HG02885 (cell line): ENCODE measurements around the gene PRR19.

Experiments used
- ATAC-seq: cut with Tn5 transposase; IDR thresholded peaks from one replicate; pipeline ENCODE4 v1.9.1; 2021; ENCODE audit warnings: mild to moderate bottlenecking; ENCODE audit not compliant: unreplicated experiment, poor library complexity

PRR19 gene

DNA sequence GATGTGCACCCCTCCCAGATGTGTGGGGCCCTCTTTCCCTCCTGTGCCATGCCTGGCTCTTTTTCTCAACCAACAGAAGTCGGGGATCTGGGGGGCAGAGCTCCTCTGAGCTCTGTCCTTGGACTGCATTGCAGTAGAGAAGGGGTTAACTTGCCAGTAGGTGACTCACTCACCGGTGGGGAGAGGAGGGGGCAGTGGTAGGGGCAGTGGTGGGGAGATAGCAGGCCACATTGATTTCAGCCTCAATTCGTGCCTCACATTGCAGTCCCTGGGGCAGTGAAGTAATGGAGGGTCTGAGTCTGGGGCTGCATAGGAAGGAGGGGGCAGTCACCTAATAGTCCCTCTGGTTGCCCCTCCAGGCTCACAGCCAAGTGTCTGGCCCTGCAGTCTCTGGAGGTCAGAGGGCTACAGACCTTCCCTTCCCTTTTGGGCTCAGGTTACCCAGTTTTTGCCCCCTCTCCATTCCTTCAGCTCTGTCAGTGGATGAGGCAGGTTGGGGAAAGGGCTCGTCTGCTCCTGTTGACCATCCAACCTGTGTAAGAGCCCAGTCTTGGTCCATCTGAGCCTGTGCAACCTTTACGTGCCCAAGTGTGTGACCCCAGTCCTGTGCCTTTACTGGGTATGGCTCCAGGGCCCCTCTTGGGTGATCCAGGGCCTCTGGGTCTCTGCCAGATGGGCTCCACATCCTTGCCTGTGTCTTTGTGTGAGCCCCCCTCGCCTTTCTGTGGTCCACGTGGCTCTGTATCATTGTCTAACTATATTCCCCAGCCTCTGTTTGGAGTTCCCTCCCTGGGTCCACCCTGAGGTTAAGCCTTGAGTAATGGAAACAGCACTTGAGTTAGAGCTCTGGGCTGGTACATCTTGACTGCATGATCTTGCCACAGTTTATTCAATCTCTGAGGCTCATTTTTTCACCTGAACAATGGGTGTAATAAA, 19.8 kb upstream of the PRR19 start:
- no peak for ATAC-seq

DNA sequence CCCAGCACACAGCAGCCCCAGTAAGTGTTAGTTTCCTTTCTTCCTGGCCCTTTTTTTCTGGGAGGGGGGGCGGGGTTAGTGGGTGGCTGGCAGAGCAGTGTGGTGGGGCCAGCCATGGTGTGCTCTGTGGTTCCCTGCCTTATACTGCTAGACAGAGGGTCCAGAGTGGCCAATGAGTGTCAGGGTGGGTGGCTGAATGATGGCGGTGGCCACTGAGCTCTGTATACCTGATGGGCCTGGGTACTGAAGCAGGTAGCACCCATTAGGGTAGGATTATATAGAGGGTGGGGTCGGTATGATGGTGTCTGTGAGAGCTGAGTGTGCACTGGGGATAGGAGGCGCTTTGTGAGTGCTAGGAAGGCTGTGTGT, 19.1 kb upstream of the PRR19 start:
- ATAC-seq: no peak

DNA sequence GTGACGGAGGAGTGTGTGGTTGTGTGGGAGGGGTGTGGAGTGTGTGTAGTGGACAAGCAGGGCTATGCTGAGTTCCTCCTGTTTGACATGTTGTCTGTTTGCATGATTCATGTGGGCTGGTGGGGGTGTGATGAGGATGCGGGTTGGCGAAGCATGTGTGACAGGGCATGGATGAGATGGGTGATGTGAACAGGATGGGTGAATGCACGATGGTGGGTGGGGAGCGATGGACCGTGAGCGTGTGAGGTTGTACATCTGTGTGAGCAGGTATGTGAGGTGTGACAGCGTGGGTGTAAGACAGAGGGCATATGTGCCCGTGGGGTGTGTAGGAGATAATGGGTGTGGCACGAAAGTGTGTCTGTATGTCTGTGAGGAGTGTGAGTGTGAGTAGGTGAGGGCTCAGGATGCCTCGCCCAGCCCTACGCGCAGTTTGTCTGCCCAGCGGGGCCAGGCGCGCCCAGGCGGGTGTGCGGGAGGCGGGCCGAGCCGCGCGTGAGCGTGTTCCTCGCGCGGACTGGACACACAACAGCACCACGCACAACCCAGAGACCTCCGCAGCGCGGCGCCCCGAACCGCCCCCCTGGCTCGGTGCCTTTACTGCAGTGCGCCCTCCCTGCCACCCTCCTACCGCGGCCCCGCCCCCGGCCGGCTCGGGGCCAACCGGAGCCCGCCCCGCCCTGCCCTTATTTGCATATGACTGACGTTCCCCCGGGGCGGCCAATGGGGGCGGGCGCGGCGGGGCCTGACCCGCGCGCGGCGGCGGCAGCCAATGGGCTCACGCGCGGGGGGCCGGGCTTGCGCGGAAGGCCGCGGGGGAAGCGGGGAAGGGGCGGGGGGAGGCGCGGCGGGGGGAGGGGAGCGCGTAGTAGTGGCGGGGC, 18.5 kb upstream of the PRR19 start:
- ATAC-seq: peak; percentile 55

DNA sequence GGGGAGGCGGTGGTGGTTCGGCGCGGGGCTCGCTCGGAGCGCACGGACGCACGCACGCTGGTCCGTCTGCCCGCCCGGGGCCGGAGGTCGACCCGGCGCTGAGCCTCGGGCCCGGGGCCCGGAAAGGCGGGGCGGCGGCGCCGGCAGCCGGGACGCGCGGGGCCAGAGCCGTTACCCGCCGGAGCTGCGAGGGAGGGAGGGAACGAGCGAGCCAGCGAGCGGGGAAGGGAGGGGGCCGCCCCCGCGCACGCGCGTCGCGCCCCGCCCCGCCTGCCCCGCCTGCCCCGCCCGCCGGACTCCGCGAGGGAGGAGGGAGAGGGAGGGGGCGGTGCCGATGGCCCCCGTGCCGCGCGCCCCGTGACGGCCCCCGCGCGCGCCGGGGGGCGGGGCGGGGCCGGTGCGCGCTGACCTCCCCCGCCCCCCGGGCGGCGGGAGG, 17.8 kb upstream of the PRR19 start:
- peak; percentile 42 for ATAC-seq

DNA sequence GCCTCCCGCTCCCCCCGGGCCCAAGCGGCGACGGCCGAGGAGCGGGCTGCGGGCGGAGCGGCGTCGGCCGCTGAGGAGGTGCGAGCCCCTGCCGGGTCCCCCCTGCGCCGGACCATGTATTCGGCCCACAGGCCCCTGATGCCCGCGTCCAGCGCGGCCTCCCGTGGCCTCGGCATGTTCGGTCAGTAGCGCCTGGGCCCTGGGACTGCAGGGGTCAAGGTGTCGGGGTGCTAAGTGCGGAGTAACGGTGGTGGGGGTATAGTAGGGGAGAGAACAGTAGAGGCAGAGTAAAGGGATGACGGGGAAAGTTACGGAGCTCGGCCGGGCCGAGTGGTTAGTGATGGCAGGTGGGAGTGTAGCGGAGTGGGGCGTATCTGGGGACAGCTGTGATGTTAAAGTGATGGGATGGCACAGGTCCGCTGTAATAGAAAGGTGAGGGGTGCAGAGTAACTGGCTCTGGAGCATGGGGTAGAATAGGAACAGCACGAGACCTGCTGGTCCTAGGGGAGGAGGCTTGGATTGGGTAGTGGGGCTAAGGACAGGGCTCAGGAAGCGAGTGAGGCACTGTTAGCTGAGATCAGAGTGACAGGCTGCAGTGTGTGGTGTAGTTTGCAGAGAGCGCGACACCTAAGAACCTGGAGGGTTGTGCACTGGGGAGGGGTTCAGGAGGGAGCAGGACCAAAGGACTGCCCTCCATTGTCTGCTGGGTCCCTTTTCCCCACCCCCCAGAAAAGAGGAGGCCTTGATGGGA, 17.2 kb upstream of the PRR19 start:
- no peak for ATAC-seq

DNA sequence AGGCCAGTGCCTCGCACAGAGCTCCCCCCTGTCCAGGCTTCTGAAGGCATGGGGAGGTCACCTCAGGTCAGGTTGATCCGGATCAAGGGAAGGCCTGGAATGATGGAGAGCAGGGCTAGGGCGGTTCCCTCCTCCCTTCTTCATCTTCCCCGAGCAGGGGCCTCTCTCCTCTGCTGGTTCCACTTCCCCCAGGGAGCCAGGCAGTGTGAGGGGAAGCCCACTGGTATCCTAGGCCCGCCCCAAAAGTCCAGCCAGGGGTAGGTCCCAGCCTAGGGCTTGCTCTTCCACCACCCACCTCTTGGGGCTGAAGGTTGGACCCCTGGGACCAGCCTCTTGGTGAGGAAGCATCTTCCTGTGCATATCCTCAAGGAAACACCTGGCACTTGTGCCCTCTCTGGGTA, 16.4 kb upstream of the PRR19 start:
- ATAC-seq: no peak

DNA sequence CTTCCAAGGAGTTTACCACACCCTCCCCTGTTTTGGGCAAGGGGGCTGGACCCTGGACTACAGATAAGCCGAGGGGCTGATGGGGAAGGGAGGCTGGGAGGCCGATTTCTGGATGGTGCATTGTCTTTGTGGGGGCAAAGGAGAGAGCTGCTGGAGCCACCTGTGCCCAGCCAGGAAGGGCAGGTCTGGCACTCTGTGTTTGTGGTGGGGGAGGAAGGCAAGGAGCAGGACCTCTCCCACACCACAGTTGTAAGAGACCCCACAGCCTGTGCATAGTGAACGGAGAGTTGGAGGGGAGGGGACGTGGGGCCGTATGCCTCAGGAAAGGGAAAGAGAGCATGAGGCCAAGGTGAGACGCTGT, 16.0 kb upstream of the PRR19 start:
- no peak for ATAC-seq

DNA sequence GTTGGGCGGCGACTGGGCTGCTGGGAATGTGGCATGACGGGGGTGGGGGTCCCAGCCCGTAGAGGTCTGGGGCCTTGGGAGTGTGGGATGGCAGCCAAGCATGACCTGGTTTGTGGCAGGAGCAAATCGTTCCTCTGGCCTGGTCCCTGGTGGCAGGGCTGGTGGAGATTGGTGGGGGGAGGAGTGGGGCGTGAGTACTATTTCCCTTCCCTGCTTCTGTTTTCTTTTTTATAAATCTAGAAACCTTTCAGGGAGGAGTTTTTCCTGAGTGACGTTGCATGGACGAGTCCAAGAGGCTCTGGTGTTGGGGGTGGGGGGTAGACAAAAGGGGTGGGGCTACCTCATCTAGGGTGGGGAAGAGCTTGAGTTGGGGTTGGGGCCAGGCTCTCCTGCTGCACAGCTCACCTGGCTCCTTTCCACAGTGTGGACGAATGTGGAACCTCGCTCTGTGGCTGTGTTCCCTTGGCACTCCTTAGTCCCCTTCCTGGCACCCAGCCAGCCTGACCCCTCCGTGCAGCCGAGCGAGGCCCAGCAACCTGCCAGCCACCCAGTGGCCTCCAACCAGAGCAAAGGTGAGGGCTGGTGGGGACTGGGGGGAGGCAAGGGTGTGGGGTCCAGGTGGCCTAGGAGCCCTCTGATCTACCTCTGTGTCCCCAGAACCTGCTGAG, 15.4 kb upstream of the PRR19 start:
- no peak for ATAC-seq

DNA sequence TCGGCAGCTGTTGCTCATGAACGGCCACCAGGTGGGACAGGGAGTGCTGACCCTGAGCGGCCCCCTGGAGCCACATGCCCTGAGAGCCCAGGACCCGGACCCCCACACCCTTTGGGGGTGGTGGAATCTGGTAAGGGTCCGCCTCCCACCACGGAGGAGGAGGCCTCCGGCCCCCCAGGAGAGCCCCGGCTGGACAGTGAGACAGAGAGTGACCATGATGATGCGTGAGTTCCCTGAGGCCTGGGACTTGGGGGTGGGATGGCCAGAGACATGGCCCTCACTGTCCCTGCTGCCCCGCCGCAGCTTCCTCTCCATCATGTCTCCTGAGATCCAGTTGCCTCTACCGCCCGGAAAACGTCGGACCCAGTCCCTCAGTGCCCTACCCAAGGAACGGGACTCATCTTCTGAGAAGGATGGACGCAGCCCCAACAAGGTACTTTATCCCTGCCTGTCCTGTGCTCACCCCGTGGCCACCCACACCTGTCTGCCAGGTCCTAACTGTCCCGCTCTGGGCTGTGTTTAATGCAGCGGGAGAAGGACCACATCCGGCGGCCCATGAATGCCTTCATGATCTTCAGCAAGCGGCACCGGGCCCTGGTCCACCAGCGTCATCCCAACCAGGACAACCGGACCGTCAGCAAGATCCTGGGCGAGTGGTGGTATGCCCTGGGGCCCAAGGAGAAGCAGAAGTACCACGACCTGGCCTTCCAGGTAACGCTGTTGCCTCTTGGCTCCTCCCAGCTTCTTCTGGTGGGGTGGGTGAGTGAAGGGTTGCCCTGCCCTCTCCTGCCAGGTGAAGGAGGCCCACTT, 14.7 kb upstream of the PRR19 start:
- no peak for ATAC-seq

DNA sequence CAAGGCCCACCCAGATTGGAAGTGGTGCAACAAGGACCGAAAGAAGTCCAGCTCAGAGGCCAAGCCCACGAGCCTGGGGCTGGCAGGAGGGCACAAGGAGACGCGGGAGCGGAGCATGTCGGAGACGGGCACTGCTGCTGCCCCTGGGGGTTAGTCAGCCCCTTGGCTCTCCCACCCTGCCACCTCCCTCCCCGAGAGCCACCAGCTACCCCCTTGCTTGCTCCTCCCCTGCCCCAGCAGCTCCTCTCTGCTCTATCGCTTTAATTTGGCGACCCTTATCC, 14.2 kb upstream of the PRR19 start:
- no peak for ATAC-seq

DNA sequence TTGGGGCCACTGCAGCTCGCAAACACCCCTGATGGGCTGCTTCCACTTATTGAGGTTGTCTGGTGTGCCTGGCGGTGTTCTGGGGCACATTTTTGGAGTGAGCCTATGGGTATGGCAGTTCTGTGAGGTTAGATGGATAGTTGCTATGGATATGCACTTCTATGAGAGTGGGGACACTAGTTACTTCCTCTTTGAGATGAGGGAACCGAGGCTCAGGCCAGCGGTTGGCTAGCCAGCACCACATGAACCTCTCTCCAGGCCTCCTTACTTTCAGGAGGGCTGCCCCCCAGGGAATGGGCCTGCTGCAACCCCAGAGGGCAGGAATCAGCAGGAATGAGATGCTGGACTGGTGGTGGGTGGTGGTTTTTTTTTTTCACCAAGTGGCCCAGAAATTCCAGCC, 13.5 kb upstream of the PRR19 start:
- no peak for ATAC-seq

DNA sequence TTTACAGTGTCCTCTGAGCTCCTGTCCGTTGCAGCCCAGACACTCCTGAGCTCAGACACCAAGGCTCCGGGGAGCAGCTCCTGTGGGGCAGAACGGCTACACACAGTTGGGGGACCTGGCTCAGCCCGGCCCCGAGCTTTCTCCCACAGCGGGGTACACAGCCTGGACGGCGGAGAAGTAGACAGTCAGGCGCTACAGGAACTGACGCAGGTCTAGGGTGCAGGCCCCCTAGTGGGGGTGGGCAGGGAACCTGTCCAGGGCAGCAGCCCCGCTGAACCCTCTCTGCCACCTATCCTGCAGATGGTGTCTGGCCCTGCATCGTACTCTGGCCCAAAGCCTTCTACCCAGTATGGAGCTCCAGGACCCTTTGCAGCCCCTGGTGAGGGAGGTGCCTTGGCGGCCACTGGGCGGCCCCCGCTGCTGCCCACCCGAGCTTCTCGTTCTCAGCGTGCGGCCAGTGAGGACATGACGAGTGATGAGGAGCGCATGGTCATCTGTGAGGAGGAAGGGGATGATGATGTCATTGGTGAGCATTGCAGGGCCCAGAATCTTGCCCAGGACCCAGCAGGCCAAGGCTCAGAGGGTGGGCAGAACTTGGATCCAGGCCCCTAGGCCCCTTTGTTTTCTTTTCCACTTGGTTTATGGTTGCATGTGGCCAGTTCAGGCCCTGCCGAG, 12.9 kb upstream of the PRR19 start:
- no peak for ATAC-seq

DNA sequence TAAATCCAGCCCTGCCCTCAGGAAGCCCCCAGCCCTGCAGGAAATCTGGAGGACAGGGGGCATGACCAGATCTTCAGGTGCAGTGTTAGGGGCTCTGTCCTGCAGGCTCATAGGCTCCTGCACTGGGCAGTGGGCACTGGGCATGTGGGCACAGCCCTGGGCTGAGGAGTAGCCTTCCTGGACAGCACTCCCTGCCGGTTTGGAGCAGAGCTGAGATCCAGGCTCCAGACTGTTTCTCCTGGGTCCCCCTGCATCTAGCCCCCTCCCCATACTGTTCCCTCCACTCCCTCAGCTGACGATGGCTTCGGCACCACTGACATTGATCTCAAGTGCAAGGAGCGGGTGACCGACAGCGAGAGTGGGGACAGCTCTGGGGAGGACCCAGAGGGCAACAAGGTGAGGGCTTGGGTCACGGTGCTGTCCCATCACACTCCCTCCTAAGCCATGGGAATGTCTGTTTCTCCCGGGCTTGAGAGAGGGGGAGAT, 12.3 kb upstream of the PRR19 start:
- ATAC-seq: no peak

DNA sequence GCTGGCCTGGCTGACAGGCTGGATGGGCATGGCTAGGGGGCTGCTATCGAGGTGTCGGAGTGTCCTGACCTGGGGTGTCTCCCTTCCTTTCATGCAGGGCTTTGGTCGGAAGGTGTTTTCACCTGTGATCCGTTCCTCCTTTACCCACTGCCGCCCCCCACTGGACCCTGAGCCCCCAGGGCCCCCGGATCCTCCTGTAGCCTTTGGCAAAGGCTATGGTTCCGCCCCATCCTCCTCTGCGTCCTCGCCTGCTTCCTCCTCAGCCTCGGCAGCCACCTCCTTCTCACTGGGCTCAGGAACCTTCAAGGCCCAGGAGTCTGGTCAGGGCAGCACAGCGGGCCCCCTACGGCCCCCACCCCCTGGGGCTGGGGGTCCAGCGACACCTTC, 11.8 kb upstream of the PRR19 start:
- ATAC-seq: no peak

DNA sequence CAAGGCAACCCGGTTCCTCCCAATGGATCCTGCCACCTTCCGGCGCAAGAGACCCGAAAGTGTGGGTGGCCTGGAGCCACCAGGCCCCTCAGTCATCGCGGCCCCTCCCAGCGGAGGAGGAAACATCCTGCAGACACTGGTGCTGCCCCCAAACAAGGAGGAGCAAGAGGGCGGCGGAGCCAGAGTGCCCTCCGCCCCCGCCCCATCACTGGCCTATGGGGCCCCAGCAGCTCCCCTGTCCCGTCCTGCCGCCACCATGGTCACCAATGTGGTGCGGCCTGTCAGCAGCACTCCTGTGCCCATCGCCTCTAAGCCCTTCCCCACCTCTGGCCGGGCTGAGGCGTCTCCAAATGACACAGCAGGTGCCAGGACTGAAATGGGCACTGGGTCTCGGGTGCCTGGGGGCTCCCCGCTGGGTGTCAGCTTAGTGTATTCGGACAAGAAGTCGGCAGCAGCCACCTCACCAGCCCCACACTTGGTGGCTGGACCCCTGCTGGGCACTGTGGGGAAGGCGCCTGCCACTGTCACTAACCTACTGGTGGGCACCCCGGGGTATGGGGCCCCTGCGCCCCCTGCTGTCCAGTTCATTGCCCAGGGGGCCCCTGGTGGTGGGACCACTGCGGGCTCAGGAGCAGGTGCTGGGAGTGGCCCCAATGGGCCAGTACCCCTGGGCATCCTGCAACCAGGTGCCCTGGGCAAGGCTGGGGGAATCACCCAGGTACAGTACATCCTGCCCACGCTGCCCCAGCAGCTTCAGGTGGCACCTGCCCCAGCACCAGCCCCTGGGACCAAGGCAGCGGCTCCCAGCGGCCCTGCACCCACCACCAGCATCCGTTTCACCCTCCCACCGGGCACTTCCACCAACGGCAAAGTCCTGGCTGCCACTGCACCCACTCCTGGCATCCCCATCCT, 11.2 kb upstream of the PRR19 start:
- no peak for ATAC-seq

DNA sequence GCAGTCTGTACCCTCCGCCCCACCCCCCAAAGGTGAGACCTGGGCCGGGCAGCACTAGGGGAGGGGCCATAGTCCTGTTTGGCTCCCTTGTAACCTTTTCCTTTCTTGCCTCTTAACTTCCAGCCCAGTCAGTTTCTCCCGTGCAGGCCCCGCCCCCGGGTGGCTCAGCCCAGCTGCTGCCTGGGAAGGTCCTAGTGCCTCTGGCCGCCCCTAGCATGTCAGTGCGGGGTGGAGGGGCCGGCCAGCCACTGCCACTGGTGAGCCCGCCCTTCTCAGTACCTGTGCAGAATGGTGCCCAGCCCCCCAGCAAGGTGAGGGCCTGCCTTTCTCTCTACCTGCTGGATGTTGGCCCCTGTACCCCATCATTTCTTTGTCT, 10.5 kb upstream of the PRR19 start:
- no peak for ATAC-seq

DNA sequence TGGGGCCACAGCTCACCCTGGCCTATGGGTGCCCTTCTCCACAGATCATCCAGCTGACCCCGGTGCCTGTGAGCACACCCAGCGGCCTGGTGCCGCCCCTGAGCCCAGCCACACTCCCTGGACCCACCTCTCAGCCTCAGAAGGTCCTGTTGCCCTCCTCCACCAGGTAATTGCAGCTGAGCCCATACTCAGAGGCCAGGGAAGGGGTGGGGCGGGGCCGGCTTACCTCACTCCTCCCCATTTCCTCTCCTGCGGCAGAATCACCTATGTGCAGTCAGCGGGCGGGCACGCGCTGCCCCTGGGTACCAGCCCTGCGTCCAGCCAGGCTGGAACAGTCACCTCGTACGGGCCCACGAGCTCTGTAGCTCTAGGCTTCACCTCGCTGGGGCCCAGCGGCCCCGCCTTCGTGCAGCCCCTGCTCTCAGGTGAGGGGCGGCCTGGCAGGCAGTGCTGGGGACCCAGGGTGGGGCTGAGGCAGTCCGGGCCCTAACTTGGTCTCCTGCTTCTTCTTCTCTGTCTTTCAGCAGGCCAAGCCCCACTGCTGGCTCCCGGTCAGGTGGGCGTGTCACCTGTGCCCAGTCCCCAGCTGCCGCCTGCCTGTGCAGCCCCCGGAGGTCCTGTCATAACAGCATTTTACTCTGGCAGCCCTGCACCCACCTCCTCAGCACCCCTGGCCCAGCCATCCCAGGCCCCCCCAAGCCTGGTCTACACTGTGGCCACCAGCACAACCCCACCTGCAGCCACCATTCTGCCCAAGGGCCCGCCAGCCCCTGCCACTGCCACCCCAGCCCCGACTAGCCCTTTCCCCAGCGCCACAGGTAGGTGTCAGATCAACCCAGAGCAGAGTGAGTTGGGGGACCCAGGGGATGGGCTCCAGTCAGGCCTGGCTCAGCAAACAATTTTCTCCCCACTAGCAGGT, 9.6 kb upstream of the PRR19 start:
- no peak for ATAC-seq
